GM18505 (cell line): ENCODE measurements around the gene SH3RF3.

Experiments used
- ATAC-seq: cut with Tn5 transposase; IDR thresholded peaks from one replicate; pipeline ENCODE4 v1.9.1; 2021; ENCODE audit not compliant: unreplicated experiment
- POLR2A ChIP-seq: IDR thresholded peaks from 4 replicates; pipeline ENCODE4 v1.6.1; 2011; ENCODE audit warnings: borderline replicate concordance; ENCODE audit not compliant: insufficient read depth, insufficient read length; ENCODE audit errors: extremely low read depth

Gene SH3RF3

DNA sequence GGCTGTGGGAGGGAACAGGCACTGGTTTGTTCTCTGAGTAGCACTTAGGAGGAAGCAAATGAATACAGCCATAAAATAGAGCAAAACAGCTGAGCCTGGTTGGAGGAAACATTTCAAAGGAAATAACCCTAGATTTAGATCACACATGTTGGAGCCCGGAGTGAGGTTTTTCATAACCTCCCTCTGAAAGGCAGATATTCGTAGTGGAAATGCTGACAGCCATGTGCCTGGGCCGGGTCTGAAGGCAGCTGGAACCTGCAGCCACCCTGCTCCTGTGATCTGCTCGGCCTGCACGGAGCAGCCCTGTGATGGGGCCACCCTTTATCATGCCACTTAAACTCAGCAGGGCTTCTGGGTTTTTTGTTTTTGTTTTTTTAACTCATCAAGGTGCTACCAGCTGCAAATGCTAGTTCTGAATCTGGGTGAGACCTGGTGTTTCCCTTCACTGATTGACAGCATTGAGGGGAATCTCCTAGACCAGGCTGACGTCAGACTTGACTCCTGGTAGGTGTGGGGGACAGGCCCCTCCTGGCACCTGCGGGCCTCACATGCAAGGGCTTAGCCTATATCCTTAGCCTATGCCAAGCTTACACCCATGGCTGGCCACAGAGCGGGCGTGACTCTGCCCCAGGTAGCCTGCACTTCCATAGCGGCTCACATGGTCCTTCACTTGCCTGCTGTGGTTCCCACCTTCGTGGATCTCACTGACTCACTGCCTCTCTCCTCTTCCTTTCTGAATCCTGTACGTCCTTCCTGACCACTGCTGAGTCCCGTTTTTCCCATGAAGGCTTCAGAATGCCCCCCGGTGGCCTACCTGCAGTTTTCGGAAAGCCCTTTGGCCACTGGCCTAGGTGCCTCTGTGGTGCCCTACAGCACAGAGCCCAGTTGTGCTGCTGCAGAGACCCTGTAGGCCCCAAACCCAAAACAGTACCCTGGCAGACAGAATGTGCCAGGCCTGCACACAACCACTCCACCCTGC, 267.5 kb downstream of the SH3RF3 start:
- no peak for ATAC-seq
- TF ChIP-seq POLR2A = no peak

- TF ChIP-seq POLR2A = no peak
- ATAC-seq = no peak
These were observed 268.9 kb downstream of the SH3RF3 start for GRCh38 chr2:109397893-109398292.

DNA sequence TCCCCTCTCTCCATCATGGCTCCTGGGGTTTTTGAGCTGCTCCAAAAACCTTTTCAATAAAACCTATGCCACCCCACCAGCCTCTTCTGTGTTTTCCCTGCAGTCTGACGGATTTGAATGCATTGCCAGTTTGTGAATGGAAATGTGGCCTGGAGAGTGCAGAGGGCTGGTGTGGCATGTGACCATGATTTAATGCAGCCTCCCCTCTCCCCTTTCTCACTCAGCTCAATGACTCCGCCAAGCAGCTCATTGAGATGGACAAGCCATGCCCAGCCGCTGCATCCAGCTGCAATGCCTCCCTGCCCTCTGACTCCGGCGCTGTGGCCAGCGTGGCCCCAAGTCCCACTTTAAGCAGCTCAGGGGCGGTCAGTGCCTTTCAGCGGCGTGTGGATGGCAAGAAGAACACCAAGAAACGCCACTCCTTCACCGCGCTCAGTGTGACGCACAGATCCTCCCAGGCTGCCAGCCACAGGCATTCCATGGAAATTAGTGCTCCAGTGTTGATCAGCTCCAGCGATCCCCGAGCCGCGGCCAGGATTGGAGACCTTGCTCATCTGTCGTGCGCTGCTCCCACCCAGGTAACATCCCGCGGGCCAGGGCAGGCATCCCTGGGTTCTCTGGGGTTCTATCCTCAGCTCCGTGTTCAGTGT, 269.5 kb downstream of the SH3RF3 start:
- no peak for ATAC-seq
- no peak for TF ChIP-seq POLR2A

- no peak for TF ChIP-seq POLR2A
- no peak for ATAC-seq
These were observed 270.1 kb downstream of the SH3RF3 start for GRCh38 chr2:109399066-109399465.

- no peak for TF ChIP-seq POLR2A
- ATAC-seq = no peak
These were observed 271.1 kb downstream of the SH3RF3 start for GRCh38 chr2:109400102-109400501.

GRCh38 chr2:109401370-109401769, 272.4 kb downstream of the SH3RF3 start:
- no peak for ATAC-seq
- TF ChIP-seq POLR2A = no peak

- no peak for TF ChIP-seq POLR2A
- no peak for ATAC-seq
These were observed 273.2 kb downstream of the SH3RF3 start for GRCh38 chr2:109402180-109402579.

GRCh38 chr2:109402980-109403840, 274.2 kb downstream of the SH3RF3 start:
- no peak for ATAC-seq
- TF ChIP-seq POLR2A = no peak

DNA sequence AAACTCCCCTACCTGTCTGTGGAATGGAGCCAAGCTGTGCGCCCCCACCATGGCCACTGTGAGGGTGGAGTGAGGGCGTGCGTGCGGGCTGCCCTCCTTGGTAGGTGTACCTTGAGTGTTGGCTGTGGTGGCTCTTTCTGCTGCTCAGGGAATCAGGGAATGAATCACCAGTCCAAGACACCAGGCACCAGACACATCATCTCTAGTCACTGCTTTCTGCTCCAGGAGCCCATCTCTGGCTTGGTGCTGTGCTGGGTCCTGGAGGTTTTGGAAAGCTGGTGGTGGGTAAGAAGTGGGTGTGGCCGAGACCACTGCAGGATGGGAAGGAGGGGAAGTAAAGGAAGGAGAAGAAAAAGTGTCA, 274.8 kb downstream of the SH3RF3 start:
- no peak for ATAC-seq
- TF ChIP-seq POLR2A = no peak

DNA sequence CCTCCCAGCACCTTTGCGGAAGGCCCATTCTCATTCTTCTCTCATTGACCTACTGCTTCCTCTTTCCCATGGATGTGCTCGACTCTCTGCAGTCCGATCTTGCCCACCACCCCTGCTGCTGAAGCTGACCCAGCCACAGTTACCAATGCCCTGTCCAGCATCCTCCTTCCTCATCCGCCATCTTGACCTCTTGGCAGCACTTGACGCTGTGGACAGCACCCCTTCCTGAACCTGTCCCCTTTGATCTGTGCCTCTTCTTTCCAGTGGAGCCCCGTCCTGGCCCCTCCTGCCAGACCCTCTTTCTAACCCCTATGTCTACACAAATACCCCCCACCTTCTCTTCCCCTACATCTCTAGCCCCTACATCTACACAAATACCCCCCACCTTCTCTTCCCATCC, 275.7 kb downstream of the SH3RF3 start:
- no peak for TF ChIP-seq POLR2A
- no peak for ATAC-seq

- TF ChIP-seq POLR2A = no peak
- no peak for ATAC-seq
These were observed 276.9 kb downstream of the SH3RF3 start for GRCh38 chr2:109405873-109406272.

DNA sequence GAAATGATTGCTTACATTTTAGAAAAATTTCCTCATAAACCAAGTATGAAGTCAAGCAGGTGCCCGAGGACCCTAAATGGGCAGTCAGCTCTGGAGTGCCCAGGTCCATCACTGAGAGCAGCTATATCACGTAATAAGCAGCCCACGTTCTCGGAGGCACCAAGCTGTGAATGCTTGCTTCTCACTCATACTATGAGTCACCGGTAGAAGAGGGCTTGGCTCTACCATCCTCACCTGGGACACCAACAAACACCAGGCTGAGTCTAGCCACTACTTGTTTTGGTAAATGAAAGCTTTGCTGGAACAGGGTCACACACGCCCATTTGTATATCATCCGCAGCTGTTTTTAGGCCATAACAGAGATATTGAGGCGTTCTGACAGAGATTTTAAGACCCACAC, 277.3 kb downstream of the SH3RF3 start:
- TF ChIP-seq POLR2A = no peak

More for the DNA sequence above, 277.3 kb downstream of the SH3RF3 start:
- no peak for ATAC-seq
